Measurements from ENCODE around the gene S100G. TPM values are rescaled to one million over a fixed set of nuclear protein-coding genes. Genes with fewer than 3 reads are reported as not detected.

S100G gene
- total and polyA plus RNA-seq, 7 donors, result not detected

DNA sequence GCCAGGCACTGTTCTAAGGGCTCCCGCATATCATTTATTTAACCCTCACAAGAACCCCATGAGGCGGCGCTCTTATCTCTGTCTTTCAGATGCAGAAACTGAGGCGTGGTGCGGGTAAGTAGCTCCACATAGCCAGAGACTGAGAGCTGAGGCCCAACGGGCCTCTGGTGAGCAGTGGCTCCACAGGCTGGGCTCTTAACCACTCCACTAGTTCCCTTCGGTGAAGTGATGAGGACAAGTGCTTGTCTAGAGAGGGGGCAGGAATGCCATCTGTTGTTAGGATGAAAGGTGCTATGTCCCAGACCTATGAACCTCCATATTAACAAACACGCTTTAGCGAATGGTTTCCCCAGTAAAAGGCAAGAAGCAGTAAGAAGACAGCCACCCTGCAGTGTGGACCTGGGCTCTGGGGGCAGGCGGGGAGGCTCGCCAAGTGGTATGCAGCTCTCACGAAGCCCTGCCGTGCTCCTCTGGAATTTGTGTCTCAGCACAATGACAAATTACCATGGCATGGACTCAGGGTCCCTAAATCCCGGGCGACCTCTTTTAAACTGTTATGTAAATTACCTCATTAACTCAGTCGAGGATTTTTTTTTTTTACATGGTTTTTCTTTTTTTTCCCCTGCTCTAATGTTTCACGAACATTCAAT is 20.9 kb upstream of the S100G start:
- 92 to 94% methylated on average over 17 of the region's 17 CpGs for WGBS, 2 donors
- no peak overlapping the region for H3K27ac ChIP-seq
- TF ChIP-seq, protein P1, sequence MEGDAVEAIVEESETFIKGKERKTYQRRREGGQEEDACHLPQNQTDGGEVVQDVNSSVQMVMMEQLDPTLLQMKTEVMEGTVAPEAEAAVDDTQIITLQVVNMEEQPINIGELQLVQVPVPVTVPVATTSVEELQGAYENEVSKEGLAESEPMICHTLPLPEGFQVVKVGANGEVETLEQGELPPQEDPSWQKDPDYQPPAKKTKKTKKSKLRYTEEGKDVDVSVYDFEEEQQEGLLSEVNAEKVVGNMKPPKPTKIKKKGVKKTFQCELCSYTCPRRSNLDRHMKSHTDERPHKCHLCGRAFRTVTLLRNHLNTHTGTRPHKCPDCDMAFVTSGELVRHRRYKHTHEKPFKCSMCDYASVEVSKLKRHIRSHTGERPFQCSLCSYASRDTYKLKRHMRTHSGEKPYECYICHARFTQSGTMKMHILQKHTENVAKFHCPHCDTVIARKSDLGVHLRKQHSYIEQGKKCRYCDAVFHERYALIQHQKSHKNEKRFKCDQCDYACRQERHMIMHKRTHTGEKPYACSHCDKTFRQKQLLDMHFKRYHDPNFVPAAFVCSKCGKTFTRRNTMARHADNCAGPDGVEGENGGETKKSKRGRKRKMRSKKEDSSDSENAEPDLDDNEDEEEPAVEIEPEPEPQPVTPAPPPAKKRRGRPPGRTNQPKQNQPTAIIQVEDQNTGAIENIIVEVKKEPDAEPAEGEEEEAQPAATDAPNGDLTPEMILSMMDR (IDR thresholded peaks at IDR 0.05), result no peak
- TF ChIP-seq POLR2A (IDR thresholded peaks at IDR 0.05) (no peak), EP300 (IDR thresholded peaks at IDR 0.05) (no peak), POLR2AphosphoS5 (IDR thresholded peaks at IDR 0.05) (no peak)
- H3K4me3 ChIP-seq, result no peak overlapping the region
- intact Hi-C loops (cut with DNase I), result no loop called here
- no peaks in the 10 kb centered on the region for H3K4me1 ChIP-seq
- DNase-seq, result no peak
- H3K9me3 ChIP-seq, result no peaks in the 10 kb centered on the region
- no peaks in the 10 kb centered on the region for H3K36me3 ChIP-seq
- H3K27me3 ChIP-seq, result no peaks in the 10 kb centered on the region

DNA sequence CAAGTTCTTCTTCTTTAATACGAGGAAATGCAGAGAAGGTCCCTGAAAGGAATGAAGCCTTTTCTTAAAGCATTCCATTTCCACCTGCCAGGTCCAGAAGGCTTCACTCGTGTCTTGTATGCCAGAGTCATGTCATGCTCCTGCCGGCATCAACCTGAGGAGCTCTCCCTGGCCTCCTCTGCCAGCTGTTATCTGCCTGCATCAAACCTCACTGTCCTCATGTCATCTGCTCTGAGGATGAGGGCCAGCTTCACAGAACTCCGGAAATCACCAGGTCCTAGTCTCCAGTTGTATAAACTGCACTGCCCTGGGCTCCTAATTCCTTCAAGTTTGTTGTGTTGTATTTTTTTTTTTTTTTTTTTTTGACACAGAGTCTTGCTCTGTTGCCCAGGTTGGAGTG is 20.0 kb upstream of the S100G start:
- Histone ChIP-seq H3K27ac (no peak overlapping the region), H3K27me3 (no peaks in the 10 kb centered on the region), H3K36me3 (no peaks in the 10 kb centered on the region), H3K9me3 (no peaks in the 10 kb centered on the region), H3K4me3 (no peak overlapping the region), H3K4me1 (no peaks in the 10 kb centered on the region)
- DNase-seq, result no peak
- WGBS, 2 donors, result 94 to 96% methylated on average over 4 of the region's 4 CpGs
- TF ChIP-seq, protein P1 (IDR thresholded peaks at IDR 0.05), result no peak
- TF ChIP-seq POLR2AphosphoS5 (IDR thresholded peaks at IDR 0.05) (no peak), POLR2A (IDR thresholded peaks at IDR 0.05) (no peak)
- intact Hi-C loops (cut with DNase I), result no loop called here

DNA sequence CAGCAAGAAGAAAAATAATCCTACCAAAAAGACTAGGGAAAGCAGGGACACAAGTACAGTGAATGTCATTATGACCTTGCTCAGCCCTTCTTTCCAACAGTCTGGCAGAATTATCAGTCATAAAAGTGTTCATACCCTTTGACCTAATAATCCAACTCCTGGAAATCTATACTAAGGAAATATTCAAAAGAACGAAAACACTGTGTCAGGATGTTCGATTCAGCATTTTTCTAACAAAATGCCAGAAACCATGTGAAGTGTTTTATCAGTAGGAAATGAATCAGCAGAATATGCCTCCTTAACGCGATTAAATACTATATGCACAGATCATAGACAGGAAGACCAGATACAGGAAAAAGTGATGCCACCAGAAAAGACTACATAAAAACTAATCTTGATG is 16.2 kb upstream of the S100G start:
- intact Hi-C loops (cut with DNase I), result no loop called here
- H3K4me1 ChIP-seq, result no peaks in the 10 kb centered on the region
- H3K4me3 ChIP-seq, result no peak overlapping the region
- H3K36me3 ChIP-seq, result peaks cover 0 to 3% (median 0%) of the 10 kb centered on the region in 4 donors
- no peaks in the 10 kb centered on the region for H3K9me3 ChIP-seq
- DNase-seq, result no peak
- TF ChIP-seq EP300 (IDR thresholded peaks at IDR 0.05), result no peak
- H3K27ac ChIP-seq, result no peak overlapping the region
- 52 to 83% methylated on average over 4 of the region's 4 CpGs for WGBS, 2 donors
- no peaks in the 10 kb centered on the region for H3K27me3 ChIP-seq

DNA sequence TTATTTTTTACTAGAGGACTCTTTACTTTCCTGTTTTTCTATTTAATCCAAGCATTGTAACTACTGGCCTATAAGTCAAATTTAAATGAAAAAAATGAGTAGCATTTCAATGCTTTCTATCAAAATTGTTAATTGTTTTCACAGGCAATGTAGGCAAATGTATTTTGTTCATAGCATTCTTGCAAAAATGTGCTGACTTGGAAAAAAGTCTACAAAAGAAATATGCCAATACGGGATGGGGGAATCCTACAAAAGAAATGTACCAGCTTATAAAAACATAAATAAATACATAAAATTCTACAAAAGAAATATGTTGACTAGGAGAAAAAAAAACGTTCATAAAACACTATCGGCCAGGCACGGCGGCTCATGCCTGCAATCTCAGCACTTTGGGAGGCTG is 14.9 kb upstream of the S100G start:
- TF ChIP-seq, protein P1 (IDR thresholded peaks at IDR 0.05), result no peak
- TF ChIP-seq POLR2AphosphoS5 (IDR thresholded peaks at IDR 0.05) (no peak), POLR2A (IDR thresholded peaks at IDR 0.05) (no peak), EP300 (IDR thresholded peaks at IDR 0.05) (no peak)
- H3K4me3 ChIP-seq, result no peak overlapping the region
- H3K36me3 ChIP-seq, result peaks cover 0 to 3% (median 0%) of the 10 kb centered on the region in 4 donors
- 92% methylated on average over 5 of the region's 5 CpGs for WGBS, 2 donors
- intact Hi-C loops (cut with DNase I), result no loop called here
- H3K9me3 ChIP-seq, result no peaks in the 10 kb centered on the region
- H3K4me1 ChIP-seq, result no peaks in the 10 kb centered on the region
- no peaks in the 10 kb centered on the region for H3K27me3 ChIP-seq
- no peak overlapping the region for H3K27ac ChIP-seq
- no peak for DNase-seq

DNA sequence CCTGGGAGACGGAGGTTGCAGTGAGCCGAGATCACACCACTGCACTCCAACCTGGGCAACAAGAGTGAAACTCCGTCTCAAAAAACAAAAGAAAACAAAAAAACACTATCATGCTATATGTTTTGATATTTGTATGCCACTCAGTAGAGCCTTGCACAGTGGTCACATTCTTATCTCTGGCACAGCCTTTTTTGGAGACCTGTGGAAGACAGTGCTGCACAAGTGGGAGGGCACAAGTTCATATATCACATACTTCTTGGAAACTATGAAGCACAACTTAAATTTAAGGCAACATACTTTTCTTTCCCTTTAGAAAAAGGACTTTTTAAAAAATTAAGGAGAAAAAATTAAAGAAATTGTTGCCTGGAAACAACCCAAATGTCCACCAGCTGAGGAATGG is 14.4 kb upstream of the S100G start:
- intact Hi-C loops (cut with DNase I), result no loop called here

More for the DNA sequence above, 14.4 kb upstream of the S100G start:
- Histone ChIP-seq H3K4me1 (no peaks in the 10 kb centered on the region), H3K9me3 (no peaks in the 10 kb centered on the region), H3K4me3 (no peak overlapping the region), H3K36me3 (peaks cover 0 to 3% (median 0%) of the 10 kb centered on the region in 4 donors), H3K27ac (no peak overlapping the region), H3K27me3 (no peaks in the 10 kb centered on the region)
- TF ChIP-seq, protein P1 (IDR thresholded peaks at IDR 0.05), result no peak
- no peak for TF ChIP-seq POLR2A (IDR thresholded peaks at IDR 0.05)
- 96 to 99% methylated on average over 3 of the region's 3 CpGs for WGBS, 2 donors
- no peak for DNase-seq

Data from sigmoid colon (tissue), 7 donors.